ENCODE results near the gene ANOS1. TPM values are rescaled to one million over a fixed set of nuclear protein-coding genes. Genes with fewer than 3 reads are reported as not detected.

The ANOS1 gene
- total RNA-seq, 2 experiments from 2014 or later = not detected

GRCh38 chrX:8591501-8591900, 140.4 kb downstream of the ANOS1 start:
- no peak for TF ChIP-seq CTCF (IDR thresholded peaks at IDR 0.05)
- Mint-ChIP-seq H3K27ac (no peak overlapping the region), H3K36me3 (ENCODE audit: low read depth) (no peaks in the 10 kb centered on the region), H3K9me3 (no peaks in the 10 kb centered on the region), H3K4me3 (no peak overlapping the region), H3K4me1 (ENCODE audit: low read depth) (no peaks in the 10 kb centered on the region), H3K27me3 (no peaks in the 10 kb centered on the region)
- no peaks in the 10 kb centered on the region for H3K36me3 ChIP-seq (ENCODE audit: insufficient read depth, low read length)
- no peaks in the 10 kb centered on the region for H3K9me3 ChIP-seq (ENCODE audit: control insufficient read depth in 1 of 2, insufficient read depth in 1 of 2, low read length in 2 of 2)
- H3K27ac ChIP-seq (ENCODE audit: low read depth in 1 of 2, low read length in 2 of 2) = no peak overlapping the region
- intact Hi-C loops (cut with DNase I, micrococcal nuclease) = no loop called here
- ChIA-PET CTCF (no interaction called here), POLR2A (no interaction called here)
- no peaks in the 10 kb centered on the region for H3K4me1 ChIP-seq (ENCODE audit: insufficient read depth, low read length)
- DNase-seq = no peak
- no peak overlapping the region for H3K4me3 ChIP-seq (ENCODE audit: low read length)
- no peak for ATAC-seq (ENCODE audit: poor library complexity)
- no peaks in the 10 kb centered on the region for H3K27me3 ChIP-seq (ENCODE audit: control insufficient read depth in 1 of 2, insufficient read depth in 2 of 2, low read length in 2 of 2)

DNA sequence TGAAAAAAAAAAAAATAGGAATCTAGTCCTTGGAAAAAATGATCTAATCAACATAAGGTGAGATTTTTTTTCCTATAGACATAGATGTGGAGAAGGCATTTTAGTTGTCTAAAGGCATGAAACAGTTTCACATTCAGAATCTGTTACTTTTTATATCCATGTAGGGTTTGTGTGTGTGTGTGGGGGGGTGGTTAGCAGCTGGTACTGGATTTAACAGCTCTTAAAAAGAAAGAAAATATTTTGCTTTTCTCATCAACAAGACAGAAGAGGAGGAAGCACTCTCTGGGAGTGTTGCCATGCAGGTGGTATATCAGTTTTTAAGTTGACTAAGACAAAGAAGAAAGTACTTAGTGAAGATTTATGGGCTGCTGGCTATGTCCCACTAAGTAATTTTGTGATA, 145.0 kb downstream of the ANOS1 start:
- Histone ChIP-seq H3K27me3 (ENCODE audit: control insufficient read depth in 1 of 2, insufficient read depth in 2 of 2, low read length in 2 of 2) (no peaks in the 10 kb centered on the region), H3K4me1 (ENCODE audit: insufficient read depth, low read length) (no peaks in the 10 kb centered on the region), H3K36me3 (ENCODE audit: insufficient read depth, low read length) (no peaks in the 10 kb centered on the region), H3K9me3 (ENCODE audit: control insufficient read depth in 1 of 2, insufficient read depth in 1 of 2, low read length in 2 of 2) (no peaks in the 10 kb centered on the region), H3K4me3 (ENCODE audit: low read length) (no peak overlapping the region), H3K27ac (ENCODE audit: low read depth in 1 of 2, low read length in 2 of 2) (no peak overlapping the region)
- no peaks in the 10 kb centered on the region for H3K9me3 Mint-ChIP-seq
- CTCF ChIA-PET = no interaction called here
- no peak for ATAC-seq (ENCODE audit: poor library complexity)
- TF ChIP-seq CTCF (IDR thresholded peaks at IDR 0.05) = no peak
- H3K4me1 Mint-ChIP-seq (ENCODE audit: low read depth) = no peaks in the 10 kb centered on the region
- POLR2A ChIA-PET = no interaction called here
- no peak overlapping the region for H3K4me3 Mint-ChIP-seq
- DNase-seq = no peak
- H3K36me3 Mint-ChIP-seq (ENCODE audit: low read depth) = no peaks in the 10 kb centered on the region
- H3K27ac Mint-ChIP-seq = no peak overlapping the region
- intact Hi-C loops (cut with DNase I, micrococcal nuclease) = no loop called here
- H3K27me3 Mint-ChIP-seq = no peaks in the 10 kb centered on the region

- Mint-ChIP-seq H3K27me3 (no peaks in the 10 kb centered on the region), H3K27ac (no peak overlapping the region), H3K9me3 (no peaks in the 10 kb centered on the region), H3K4me1 (ENCODE audit: low read depth) (no peaks in the 10 kb centered on the region), H3K36me3 (ENCODE audit: low read depth) (no peaks in the 10 kb centered on the region), H3K4me3 (no peak overlapping the region)
- TF ChIP-seq CTCF (IDR thresholded peaks at IDR 0.05) = no peak
- ChIA-PET POLR2A (no interaction called here), CTCF (no interaction called here)
- Histone ChIP-seq H3K9me3 (ENCODE audit: control insufficient read depth in 1 of 2, insufficient read depth in 1 of 2, low read length in 2 of 2) (no peaks in the 10 kb centered on the region), H3K4me3 (ENCODE audit: low read length) (no peak overlapping the region), H3K36me3 (ENCODE audit: insufficient read depth, low read length) (no peaks in the 10 kb centered on the region), H3K27me3 (ENCODE audit: control insufficient read depth in 1 of 2, insufficient read depth in 2 of 2, low read length in 2 of 2) (no peaks in the 10 kb centered on the region), H3K27ac (ENCODE audit: low read depth in 1 of 2, low read length in 2 of 2) (no peak overlapping the region), H3K4me1 (ENCODE audit: insufficient read depth, low read length) (no peaks in the 10 kb centered on the region)
- intact Hi-C loops (cut with DNase I, micrococcal nuclease) = no loop called here
- ATAC-seq (ENCODE audit: poor library complexity) (no peak), DNase-seq (no peak)
These were observed 152.3 kb downstream of the ANOS1 start for GRCh38 chrX:8579602-8580001.

Data from CD4-positive, alpha-beta T cell (primary cell).